Raji (cell line): ENCODE results near the gene FAM50A.

Experiments
- POLR2A ChIP-seq: IDR thresholded peaks from 2 replicates; pipeline ENCODE4 v1.6.1; 2011; ENCODE audit warnings: low read depth, low read length, control low read depth; ENCODE audit not compliant: insufficient read depth

The FAM50A gene

GRCh38 chrX:154490021-154490413 lies 46.1 kb downstream of the FAM50A start:
- no peak for TF ChIP-seq POLR2A

- TF ChIP-seq POLR2A = peak; percentile 85
Observed at GRCh38 chrX:154490414-154491083, 46.6 kb downstream of the FAM50A start, which contains the start of gene SLC10A3. SLC10A3 (minus strand) TSS chrX:154490629; CDS start chrX:154488940, 1,689 bp downstream.

- TF ChIP-seq POLR2A = no peak
Observed at GRCh38 chrX:154494715-154495114, 50.8 kb downstream of the FAM50A start.

- no peak for TF ChIP-seq POLR2A
Observed at GRCh38 chrX:154495472-154495922, 51.6 kb downstream of the FAM50A start.
